MV-4-11 (cell line): Measurements from ENCODE around the gene CUL9.
A peak's percentile ranks its signal among the peaks of the same experiment; 100 is the strongest.

Source experiments
- DNase-seq: peaks from one replicate; lab custom pipeline; 2025; lab: John Stamatoyannopoulos, UW

CUL9 gene

DNA sequence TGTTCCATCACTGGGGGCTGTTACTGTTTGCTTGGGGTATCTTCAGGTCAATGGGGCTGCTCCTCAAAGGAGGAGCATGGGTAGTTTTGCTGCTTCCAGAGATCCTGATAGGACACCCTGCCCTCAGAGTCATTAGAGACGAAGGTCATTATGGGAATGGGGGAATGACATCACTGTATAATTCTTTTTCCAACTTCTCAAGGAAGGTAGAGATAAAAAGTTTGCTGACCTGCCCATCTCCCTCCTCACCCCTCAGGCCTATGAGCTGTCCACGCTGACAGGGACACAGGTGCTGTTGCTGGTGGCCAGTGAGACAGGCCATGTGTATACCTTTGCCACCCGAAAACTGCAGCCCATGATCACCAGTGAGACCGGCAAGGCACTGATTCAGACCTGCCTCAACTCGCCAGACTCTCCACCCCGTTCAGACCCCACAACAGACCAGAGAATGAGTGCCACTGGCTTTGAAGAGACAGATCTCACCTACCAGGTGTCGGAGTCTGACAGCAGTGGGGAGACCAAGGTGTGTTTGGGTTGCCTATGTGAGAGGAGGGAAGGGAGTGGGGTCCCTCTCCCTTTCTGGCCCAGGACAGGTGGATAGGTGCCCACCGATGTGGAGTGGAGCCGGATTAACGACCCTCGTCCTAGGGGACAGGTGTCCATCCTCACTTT is 8.3 kb upstream of the CUL9 start:
- DNase-seq: no peak

DNA sequence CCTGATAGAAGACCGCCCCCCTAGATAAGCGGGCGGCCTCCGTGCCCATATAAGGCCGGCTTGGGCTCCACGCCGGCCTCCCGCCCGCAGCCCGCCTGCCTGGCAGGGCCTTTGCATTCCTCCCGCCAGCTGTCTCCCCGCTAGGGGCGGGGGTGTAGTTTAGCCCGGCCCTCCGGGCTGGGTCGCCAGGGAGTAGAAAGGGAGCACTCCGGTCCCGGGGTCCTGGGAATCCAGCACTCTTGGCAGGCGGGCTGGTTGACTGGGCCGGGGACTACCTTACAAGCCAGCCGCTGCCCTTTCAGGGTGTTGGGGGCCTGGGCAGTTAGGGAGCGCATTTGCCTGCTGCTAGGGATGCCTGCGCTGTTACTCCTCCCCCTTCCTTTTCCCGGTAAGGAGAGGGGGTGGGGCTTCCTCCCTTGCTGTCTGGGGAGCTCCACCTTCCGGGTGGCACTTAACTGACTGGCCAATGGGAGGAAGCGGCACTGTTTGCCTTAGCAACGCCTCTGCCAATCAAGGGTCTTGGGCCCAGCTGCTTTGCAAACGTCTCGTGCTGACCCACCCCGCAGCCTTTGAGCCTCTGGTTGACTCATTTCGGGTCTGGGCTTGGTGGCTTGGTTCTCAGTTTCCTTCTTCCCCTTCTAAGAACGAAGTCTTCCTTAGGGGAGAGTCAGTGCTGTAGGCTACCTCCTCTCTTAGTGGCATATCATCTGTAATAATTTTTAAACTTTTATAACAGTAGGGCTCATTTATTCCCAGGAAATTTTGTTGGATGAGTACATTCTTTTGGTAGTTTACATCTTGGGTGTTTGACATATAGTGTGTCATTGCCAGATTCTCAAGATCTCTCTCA is 7.5 kb upstream of the CUL9 start:
- peak; percentile 100 for DNase-seq

DNA sequence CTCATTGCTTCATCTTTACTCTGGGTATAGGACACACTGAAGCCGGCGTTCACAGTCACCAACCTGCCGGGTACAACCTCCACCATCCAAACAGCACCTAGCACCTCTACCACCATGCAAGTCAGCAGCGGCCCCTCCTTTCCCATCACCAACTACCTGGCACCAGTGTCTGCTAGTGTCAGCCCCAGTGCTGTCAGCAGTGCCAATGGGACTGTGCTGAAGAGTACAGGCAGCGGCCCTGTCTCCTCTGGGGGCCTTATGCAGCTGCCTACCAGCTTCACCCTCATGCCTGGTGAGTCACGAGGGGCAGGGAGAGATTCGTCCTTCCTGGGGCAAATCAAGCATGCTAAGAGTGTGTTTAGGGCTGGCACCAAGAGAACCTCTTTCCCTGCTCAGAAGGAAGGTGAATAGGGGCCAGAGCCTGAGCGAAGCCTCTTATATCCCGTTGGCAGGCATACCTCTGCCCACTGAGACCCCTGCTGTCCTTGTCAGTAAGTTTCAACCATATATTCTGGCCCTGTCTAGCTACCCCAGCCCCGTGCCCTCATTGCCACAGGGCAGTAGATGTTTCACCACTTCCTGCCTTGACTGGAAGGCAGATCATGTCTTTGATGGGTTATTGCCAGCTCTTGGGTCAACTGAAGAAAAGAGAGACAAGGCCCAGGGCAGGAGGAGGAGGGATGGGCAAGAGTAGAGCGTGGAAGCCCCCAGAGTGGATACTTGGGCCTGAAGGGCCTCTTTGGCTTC is 6.1 kb upstream of the CUL9 start:
- DNase-seq: no peak

DNA sequence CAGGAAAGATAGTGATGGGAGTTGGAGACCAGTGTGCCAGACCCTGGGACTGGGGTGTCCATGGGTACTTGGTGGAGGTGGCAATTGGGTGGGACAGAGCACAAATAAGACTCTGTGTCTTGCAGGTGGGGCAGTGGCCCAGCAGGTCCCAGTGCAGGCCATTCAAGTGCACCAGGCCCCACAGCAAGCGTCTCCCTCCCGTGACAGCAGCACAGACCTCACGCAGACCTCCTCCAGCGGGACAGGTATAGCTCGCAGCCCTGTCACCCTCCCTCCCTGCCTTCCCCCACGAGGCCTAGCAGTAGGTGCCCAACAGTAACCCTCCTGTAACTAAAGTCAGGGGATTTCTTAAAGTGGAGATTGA is 5.6 kb upstream of the CUL9 start:
- no peak for DNase-seq

DNA sequence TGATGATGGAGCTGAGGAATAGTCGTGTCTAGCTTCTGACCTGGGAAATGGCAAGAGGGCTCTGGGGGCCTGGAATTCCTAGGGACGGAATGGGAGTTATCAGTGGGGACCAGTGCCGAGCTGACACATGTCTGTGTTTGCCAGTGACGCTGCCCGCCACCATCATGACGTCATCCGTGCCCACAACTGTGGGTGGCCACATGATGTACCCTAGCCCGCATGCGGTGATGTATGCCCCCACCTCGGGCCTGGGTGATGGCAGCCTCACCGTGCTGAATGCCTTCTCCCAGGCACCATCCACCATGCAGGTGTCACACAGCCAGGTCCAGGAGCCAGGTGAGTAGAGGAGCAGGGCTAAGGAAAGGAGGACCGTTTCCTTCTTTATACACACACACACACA is 3.8 kb upstream of the CUL9 start:
- DNase-seq: no peak

DNA sequence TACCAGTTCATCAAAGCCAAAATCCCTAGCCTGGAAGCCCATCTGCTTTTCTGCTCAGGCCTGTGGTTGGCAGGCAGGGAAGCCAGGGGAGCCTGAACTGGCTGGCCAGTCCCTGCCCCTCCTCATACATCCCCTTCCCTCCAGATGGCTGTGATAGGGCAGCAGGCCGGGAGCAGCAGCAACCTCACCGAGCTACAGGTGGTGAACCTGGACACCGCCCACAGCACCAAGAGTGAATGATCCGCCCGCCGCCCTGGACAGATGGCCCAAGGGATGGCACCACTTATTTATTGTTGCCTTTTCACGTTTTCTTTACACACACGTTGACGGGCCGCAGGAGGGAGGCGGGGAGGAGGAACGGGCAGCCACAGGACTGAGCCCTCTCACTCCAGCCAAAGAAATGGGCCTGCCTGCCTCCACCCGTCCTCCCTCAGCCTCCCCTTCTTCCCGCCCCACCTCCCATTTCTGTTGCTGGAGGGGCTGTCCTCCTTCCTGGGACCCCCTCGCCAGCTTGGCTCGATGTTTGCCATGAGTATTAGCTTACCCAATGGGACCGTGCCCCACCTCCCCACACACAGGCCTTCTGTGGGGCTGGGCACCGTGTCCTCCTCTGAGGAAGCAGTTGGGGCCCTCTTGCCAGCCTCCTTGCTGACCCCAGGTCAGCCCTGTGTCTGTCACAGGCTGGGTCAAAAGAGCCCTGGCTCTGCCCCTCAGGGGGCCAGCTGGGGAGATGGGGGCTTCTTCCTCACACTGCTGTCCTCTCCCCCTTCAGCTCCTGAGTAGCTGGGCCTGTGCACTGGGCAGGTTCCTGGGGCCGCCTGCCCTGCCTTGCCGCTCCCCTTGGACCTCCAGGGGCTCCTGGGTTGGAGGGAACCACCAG is 2.8 kb upstream of the CUL9 start:
- DNase-seq: no peak

DNA sequence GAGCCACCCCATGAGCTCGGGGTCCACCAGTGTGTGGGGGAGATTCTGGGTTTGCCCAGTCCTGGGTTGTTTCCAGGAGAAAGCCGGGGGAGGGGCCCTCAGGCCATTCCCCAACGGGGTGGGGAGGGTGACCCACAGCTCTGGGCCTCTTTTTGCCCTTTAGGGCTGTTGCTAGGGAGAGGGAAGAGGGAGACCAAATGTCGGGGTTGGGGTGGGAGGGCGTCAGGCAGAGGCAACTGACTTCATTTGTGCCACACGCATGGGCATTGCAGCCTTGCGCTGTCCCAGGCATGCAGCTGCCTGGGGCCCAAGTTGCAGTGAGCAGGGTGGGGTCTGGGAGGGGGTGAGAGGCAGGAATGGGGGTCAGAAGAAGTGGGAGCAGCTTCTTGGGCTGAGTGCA is 1.9 kb upstream of the CUL9 start:
- DNase-seq: no peak

DNA sequence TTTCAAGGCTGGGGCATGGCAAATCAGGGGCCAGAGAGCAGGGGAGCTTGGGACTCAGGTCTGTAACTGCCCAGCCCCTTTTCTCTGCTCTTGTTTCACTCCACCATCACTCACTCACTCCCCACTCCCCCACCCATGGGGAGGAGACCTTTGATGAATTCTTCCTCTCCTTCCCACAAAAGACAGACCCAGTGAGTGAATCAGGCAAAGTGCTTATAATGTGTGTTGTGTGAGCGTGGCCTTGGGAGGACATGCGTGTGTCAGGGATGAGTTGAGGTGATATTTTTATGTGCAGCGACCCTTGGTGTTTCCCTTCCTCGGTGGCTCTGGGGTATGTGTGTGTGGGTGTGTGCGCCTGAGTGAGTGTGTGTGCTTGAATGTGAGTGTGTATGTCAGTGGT is 1.0 kb upstream of the CUL9 start:
- no peak for DNase-seq

DNA sequence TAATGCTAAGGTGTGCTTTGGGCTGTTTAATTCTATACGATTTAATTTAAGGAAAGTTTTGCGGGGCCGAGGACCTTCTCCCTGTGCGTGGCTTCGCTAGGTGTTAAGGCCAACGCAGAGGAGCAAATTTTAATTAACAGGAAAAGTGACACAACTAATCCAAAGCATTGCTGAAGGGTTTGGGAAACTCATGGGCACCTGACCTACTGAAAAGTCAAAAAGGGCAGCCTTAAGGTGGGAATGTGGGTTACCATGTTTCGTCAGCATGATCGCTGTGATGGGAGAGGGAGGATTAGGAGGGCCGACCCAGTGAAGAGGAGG is 415 bp upstream of the CUL9 start:
- no peak for DNase-seq

DNA sequence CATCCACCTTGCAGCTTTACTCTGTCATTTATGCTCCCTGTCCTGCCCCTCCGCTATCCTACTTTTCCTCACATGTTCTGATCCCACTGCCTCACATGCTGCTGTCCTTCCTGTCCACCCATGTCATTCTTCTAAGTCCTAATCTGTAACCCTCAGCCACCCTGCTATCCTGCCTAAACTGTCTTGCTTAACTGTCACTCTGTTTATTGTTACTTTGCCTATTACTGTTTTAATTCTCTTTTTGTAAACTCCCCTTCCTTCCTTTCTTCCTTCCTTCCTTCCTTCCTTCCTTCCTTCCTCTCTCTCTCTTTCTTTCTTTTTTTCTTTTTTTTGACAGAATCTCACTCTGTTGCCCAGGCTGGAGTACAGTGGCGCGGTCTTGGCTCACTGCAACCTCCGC is 1.4 kb downstream of the CUL9 start:
- DNase-seq: no peak

DNA sequence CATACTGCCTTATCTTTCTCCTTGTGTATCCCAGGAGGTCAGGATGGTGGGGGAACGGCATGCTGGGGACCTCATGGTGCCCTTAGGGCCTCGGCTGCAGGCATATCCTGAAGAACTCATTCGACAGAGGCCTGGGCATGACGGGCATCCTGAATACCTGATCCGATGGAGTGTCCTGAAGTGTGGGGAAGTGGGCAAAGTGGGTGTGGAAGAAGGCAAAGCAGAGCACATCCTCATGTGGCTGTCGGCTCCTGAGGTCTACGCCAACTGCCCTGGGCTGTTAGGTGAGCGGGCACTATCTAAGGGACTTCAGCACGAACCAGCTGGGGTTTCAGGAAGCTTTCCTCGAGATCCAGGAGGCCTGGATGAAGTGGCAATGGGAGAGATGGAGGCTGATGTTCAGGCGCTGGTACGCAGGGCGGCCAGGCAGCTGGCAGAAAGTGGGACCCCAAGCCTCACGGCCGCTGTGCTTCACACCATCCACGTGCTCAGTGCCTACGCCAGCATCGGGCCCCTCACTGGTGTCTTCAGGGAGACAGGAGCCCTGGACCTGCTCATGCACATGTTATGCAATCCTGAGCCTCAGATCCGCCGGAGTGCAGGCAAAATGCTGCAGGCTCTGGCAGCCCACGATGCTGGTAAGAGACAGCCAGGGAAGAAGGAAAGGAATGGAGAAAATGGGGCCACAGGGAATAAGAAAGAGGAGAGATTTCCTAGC is 2.4 kb downstream of the CUL9 start:
- DNase-seq: no peak

DNA sequence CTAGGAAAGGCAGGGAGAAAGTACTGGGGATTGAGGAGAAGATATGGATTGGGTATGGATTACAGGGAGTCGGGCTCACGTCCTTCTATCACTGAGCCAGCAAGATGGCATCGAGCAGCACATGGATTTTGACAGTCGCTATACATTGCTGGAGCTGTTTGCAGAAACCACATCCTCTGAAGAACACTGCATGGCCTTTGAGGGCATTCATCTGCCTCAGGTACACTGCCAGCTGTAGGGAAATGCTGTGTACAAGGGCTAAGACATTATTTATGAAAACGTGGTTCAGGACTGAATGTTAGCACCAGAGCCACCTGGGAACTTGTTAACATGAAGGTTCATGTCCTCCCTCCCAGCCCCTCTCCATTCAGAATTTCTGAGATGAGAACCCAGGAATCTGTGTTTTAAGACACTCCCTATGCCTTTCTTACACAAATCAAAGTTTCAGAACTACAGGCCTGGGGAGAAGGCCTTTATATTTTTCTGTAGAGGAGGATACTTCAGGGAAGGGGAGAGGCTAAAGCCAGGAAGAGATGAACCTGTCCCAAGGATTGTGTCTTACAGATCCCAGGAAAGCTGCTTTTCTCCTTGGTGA is 3.5 kb downstream of the CUL9 start:
- no peak for DNase-seq

DNA sequence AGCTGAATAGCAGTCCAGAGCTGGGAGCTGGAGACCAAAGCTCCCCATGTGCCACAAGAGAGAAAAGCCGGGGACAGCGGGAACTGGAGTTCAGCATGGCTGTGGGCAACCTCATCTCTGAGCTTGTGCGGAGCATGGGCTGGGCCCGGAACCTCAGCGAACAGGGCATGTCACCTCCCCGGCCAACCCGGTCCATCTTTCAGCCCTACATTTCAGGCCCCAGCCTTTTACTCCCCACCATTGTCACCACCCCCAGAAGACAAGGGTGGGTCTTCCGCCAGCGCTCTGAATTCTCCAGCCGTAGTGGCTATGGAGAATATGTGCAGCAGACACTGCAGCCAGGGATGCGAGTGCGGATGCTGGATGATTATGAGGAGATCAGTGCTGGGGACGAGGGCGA is 4.0 kb downstream of the CUL9 start:
- no peak for DNase-seq

DNA sequence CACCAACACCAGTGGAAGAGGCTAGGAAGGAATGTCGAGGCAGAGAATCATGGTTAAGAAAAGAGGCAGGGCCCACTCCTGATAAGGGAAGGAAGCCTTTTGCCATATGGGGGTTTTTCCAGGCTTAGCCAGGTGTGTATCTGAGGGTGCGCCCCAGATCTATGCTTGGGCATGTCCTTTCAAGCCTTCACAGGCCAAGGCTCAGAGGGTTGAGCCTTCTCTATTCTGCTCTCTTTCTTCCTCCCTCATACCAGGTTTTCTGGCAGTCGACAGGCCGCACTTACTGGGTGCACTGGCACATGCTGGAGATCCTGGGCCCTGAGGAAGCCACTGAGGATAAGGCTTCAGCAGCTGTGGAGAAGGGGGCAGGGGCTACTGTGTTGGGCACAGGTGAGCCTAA is 4.7 kb downstream of the CUL9 start:
- DNase-seq: no peak

DNA sequence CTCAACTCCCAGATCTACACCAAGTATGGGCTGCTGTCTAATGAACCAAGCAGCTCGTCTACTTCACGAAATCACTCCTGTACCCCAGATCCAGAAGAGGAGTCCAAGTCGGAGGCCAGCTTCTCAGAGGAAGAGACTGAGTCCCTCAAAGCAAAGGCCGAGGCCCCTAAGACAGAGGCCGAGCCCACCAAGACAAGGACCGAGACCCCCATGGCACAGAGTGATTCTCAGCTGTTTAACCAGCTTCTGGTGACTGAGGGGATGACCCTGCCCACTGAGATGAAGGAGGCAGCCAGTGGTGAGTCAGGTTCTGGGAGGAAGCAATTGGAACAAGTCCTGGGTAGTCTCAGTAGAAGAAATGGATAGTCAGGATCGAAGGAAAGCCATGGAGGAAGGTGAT is 5.8 kb downstream of the CUL9 start:
- no peak for DNase-seq

DNA sequence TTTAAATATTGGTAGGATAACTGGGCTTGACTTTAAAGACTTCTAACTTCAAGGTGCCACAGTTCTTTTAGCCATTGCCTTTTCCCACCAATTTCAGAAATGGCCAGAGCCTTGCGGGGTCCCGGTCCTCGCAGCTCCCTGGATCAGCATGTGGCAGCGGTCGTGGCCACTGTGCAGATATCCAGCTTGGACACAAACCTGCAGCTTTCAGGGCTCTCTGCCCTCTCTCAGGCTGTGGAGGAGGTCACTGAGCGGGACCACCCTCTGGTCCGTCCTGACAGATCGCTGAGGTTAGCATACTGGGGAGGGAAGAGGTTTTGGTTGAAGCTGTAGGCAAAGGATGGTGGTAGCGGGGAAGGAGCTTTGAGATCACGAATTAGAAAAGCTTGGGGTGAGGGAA is 6.4 kb downstream of the CUL9 start:
- no peak for DNase-seq

DNA sequence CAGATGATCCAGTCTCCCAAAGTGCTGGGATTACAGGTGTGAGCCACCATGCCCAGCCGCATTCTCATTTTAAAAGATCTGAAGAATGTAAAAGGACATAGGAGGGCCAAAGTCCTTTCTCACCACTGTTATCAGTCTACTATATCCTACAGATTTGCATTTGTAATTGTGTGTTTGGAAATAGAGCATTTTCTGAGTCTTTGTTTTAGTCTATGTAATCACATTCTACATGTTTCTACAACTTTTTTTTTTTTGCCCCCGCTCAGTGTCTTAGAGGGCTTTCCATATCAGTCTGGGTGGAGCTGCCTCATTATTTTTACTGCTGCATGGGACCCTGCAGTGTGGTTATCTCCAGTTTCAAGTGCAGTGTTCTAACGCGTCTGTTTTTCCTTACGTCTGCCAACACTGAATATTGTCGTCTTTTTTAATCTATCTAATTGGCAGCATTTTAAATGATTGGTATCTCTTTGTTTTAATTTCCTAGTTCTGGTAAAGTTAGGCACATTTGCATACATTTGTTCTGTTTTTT is 7.8 kb downstream of the CUL9 start:
- DNase-seq: no peak

DNA sequence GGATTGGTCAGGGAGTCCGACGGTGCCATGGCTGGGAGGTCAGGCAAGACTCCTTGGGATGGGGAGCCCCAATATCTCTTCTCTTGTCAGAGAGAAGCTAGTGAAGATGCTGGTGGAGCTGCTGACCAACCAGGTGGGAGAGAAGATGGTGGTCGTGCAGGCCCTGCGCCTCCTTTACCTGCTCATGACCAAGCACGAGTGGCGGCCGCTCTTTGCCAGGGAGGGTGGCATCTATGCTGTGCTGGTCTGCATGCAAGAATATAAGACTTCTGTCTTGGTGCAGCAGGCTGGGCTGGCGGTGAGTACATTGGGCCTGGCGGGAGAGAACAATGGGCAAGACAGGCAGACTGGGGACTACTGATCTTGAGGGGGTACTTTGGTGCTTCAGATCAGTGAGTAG is 10.9 kb downstream of the CUL9 start:
- no peak for DNase-seq

DNA sequence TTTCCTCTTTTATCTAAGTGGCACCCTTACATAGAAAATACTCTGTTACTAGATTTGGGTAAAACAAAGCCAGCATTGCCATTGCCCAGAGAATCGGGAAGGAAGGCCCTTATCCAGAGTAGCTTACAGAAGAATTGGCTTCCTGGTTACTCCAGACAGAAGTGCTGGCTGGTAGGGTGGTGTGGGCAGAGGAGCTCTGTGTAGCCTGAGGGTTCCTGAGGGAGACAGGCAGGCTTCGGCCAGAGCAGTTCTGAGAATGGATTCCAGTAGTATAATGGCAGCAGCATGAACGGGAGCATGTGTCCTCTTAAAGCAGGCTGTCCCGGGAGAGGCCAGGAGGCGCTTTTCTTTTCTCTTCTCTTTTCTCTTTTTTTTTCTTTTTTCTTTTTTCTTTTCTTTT is 11.9 kb downstream of the CUL9 start:
- no peak for DNase-seq

DNA sequence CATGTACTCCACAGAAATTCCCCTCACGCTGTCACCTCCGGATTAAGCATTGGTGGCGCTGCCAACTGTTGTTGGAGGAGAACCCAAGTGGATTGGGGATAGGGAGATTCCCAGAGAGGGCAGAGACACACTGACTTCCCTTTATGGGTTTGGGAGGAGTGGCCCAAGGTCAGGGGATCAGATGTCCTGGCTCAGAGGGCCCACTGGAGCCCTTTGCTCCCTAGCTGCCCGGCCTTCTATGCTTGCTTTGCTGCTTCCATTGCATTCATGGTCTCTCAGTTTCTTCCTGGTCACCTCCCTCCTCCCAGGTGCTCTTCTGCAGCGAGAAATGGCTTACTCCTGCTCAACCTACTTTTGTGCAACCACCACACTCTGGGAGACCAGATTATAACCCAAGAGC is 14.3 kb downstream of the CUL9 start:
- DNase-seq: no peak

DNA sequence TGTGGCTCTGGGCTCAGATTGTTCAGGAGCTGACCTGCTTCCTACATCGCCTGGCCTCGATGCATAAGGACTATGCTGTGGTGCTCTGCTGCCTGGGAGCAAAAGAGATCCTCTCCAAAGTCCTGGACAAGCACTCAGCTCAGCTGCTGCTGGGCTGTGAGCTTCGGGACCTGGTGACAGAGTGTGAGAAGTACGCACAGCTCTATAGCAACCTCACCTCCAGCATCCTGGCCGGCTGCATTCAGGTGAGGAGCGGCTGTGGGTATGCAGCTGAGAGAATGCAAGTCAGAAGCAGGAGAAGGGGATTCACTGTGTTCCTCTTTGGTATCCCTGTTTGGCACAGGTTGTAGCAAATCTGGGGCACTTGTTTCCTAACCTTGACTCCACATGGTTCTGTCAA is 17.9 kb downstream of the CUL9 start:
- DNase-seq: no peak
